Lower leg skin (tissue), 4 donors: ENCODE results near the gene NUFIP2. TPM values are rescaled to one million over a fixed set of nuclear protein-coding genes. Genes with fewer than 3 reads are reported as not detected.

Experiments used
- DNase-seq, 2 donors: peaks; one replicate each; pipeline ENCODE4 v3.0.0-alpha.2; 2019; ENCODE audit warnings: low spot score in 2 of 2
- H3K4me3 ChIP-seq: fragments of 200-600 bp; sonication (generic); 2 replicates; pipeline ENCODE4 v1.5.1; 2017; ENCODE audit warnings: mild to moderate bottlenecking, low read depth; ENCODE audit not compliant: poor library complexity, severe bottlenecking
- CTCF ChIP-seq, 3 donors: fragments of 450-650 bp; IDR thresholded peaks; one replicate each; pipeline ENCODE4 v1.5.1; 2016; ENCODE audit warnings: antibody characterized with exemption in 3 of 3, mild to moderate bottlenecking in 3 of 3, moderate library complexity in 2 of 3
- POLR2A ChIP-seq, 2 donors: fragments of 450-650 bp; IDR thresholded peaks; one replicate each; pipeline ENCODE4 v1.6.1; 2016 to 2017; ENCODE audit warnings: antibody characterized with exemption in 2 of 2, mild to moderate bottlenecking in 1 of 2, moderate library complexity in 1 of 2
- WGBS, 2 donors: methylation state at CpG; one replicate each; pipeline ENCODE4 v1.1.5; 2018; 5-methylcytosine and 5-hydroxymethylcytosine counted together
- intact Hi-C: fragments of 100-400 bp; cut with DNase I; formaldehyde crosslinking; loops from one replicate; pipeline ENCODE4 v1.15.0; 2023; ENCODE audit warnings: low total_unique reads
- total RNA-seq, 4 donors: library from RNA; depleted of rRNA; stranded (reverse); fragments of >200 nt; gene quantifications; one replicate each; pipeline ENCODE4 v1.1.0, GENCODE V29; 2016

NUFIP2 gene
- total RNA-seq, 4 donors from 2014 or later = 22.7 to 28.4 (median 23.4) TPM

- peak; percentile 75 to 96 for DNase-seq
- intact Hi-C loops = loop anchor here (2.0 kb wide), 1 partner anchor 71 kb away; no protein-coding TSS in a partner anchor
- H3K4me3 ChIP-seq = no peak overlapping the region
- no peak for TF ChIP-seq POLR2A (IDR thresholded peaks at IDR 0.05)
- peak in 1 of 3 donors; percentile 79 for TF ChIP-seq CTCF (IDR thresholded peaks at IDR 0.05)
- WGBS, 2 donors = 12 to 18% methylated on average over 14 of the region's 14 CpGs
Observed at GRCh38 chr17:29219378-29220047, 74.4 kb downstream of the NUFIP2 start.

GRCh38 chr17:29216856-29217255, 77.1 kb downstream of the NUFIP2 start:
- 65 to 68% methylated on average over 5 of the region's 5 CpGs for whole genome bisulfite sequencing, 2 donors
- H3K4me3 ChIP-seq = no peak overlapping the region
- DNase-seq = peak in 1 of 2 donors; percentile 65
- intact Hi-C loops = no loop called here
- TF ChIP-seq POLR2A (IDR thresholded peaks at IDR 0.05) (no peak), CTCF (IDR thresholded peaks at IDR 0.05) (no peak)

- 75 to 82% methylated on average over 6 of the region's 6 CpGs for WGBS, 2 donors
- peak in 1 of 2 donors; percentile 69 for DNase-seq
- no peak for TF ChIP-seq CTCF (IDR thresholded peaks at IDR 0.05)
- no peak overlapping the region for H3K4me3 ChIP-seq
- intact Hi-C loops = no loop called here
Observed at GRCh38 chr17:29216181-29216580, 77.8 kb downstream of the NUFIP2 start.

GRCh38 chr17:29215717-29216116, 78.2 kb downstream of the NUFIP2 start:
- intact Hi-C loops = no loop called here
- no peak overlapping the region for H3K4me3 ChIP-seq
- TF ChIP-seq POLR2A (IDR thresholded peaks at IDR 0.05) (no peak), CTCF (IDR thresholded peaks at IDR 0.05) (no peak)
- 46% methylated on average over 4 of the region's 4 CpGs for WGBS, 2 donors
- DNase-seq = peak in 1 of 2 donors; percentile 39

- no peak overlapping the region for H3K4me3 ChIP-seq
- TF ChIP-seq POLR2A (IDR thresholded peaks at IDR 0.05) = no peak
- TF ChIP-seq CTCF (IDR thresholded peaks at IDR 0.05) = no peak
- 88 to 89% methylated on average over 10 of the region's 10 CpGs for WGBS, 2 donors
- DNase-seq = peak in 1 of 2 donors; percentile 62
- intact Hi-C loops = no loop called here
Observed at GRCh38 chr17:29215174-29215573, 78.8 kb downstream of the NUFIP2 start.
